NCI-H2107 (cell line): ENCODE data around the gene ARMC8.

ENCODE experiments used
- DNase-seq: peaks from one replicate; lab custom pipeline; 2025; lab: John Stamatoyannopoulos, UW

Gene ARMC8

DNA sequence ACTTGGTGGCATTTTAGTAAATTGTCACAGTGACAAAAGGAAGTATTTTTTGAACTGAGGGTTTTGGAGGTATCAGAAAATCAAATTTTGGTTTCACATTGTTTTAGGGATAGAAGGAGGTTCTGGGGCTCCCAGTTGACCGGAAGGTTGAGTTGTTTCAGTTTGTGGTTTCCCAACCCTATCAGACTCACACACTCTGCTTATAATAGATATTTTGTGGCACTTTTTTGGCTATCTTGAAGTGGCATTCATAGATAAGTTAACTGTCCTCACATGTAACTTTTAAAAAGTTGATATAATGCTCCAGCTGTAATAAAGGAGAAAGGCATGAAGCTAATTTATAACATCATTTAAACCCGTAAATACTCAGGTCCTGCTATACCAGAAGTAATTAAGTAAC lies 12.8 kb downstream of the ARMC8 start:
- no peak for DNase-seq

DNA sequence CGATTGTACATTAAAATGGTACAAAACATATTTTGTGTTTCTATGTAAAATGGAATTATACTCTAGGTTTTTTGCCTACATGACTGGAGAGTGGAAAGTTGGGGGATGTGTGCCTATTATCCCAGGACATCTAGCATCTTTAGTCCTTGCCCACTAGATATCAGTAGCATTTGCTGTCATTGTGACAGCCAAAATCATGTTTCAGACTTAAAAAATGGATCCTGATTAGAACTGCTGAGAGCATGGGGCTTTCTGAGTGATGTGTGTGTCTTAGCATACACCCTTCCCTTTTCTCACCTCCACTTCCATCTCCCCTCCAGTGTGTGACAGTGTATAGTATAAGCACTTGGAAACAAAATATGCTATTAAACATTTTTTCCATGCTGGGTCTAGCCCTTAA lies 13.3 kb downstream of the ARMC8 start:
- DNase-seq: no peak

DNA sequence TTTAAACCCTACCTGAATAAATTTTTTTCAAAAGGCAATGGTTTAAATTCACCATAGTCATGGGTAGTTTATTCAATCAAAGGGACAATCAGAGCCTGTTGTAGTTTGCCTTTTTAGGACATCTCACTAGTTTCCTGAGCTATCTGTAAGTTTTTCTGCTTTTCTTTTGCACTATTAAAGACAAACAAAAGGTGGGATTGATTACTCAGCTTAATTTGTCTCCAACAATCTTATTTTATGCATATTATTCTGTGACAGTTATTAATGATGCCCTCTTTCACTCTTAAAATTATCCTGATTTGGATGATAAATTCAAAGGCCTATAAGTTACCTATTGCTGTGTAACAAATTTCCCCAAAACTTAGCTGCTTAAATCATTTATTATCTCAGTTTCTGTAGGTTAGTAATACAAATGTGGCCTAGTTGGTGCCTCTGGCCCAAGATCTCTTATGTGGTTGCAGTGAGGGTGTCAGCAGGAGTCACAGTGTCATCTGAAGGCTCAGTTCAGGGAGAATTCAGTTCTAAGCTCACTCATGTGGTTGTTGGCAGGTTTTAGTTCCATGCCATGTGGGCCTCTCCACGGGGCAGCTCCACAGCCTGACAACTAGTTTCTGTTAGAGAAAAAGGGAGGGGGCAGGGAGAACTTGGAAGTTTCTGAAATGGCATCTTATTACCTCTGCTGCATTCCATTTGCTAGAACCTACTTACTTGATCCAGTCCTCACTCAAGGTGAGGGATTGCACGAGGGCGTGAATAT lies 16.0 kb downstream of the ARMC8 start:
- DNase-seq: no peak

DNA sequence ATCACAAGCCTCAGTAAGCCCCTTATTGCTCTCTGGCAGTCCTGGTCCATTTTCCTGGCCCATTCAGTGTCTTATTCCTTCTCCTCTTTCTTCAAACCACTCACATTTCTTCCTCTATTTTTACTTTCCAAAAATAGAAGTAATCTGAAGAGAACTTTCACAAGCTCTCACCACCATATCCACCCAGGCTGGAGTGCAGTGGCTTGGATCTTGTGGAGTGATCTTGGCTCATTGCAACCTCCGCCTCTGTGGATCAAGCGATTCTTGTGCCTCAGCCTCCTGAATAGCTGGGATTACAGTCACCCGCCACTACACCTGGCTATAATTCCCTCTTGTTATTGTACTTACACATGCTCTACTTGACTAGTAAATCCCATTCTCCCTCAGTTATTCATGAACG lies 16.8 kb downstream of the ARMC8 start:
- DNase-seq: no peak

DNA sequence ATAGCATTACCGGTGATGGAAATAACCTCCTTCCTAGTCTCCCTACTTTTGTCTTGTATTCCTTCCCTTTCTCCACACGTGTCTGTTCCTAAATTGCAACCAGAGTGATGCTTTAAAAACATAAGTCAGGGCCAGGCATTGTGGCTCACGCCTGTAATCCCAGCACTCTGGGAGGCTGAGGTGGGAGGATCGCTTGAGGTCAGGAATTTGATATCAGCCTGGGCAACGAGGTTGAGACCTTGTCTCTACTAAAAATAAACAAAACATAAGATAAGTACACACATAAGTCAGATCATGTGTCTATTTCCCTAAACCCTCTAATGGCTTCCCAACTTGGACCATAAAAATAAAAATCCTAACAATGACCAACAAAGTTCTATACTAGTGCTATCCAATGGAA lies 18.4 kb downstream of the ARMC8 start:
- no peak for DNase-seq

DNA sequence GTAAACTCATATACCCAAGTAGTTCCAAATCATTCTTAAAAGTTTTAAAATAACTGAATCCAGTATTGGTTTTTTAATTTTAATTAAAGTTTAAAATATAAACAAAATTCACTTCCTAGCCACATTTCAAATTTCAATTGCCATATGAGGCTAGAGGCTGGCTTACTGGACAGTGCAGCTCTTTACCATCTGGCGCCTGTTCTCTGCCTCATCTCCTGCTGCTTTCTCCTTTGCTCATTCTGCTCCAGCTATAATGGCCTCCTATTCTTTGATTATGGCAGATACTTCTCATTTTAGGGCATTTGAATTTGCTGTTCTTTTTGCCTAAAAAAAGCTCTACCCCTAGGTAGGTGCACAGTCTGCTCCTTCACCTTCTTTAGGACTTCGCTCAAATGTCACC lies 19.1 kb downstream of the ARMC8 start:
- DNase-seq: no peak

DNA sequence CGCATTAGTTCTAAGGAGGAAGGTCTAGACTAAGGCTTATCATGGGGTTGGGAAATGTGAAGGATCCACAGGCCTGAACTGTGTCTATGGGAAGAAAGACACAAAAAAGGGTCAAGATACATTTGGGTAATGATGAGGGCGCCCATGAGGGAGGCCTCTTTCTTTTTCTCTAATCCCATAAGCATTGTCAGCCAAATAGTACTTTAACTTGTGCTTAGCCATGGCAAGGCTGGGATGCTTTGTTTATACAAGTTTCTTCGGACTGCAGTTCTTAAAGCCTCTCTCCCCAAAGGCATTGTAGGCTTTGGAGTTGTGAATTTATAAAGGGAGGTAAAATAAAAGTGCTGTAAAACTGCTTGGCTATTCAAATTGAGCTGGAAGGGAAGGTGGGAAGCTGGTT lies 23.4 kb downstream of the ARMC8 start:
- no peak for DNase-seq

DNA sequence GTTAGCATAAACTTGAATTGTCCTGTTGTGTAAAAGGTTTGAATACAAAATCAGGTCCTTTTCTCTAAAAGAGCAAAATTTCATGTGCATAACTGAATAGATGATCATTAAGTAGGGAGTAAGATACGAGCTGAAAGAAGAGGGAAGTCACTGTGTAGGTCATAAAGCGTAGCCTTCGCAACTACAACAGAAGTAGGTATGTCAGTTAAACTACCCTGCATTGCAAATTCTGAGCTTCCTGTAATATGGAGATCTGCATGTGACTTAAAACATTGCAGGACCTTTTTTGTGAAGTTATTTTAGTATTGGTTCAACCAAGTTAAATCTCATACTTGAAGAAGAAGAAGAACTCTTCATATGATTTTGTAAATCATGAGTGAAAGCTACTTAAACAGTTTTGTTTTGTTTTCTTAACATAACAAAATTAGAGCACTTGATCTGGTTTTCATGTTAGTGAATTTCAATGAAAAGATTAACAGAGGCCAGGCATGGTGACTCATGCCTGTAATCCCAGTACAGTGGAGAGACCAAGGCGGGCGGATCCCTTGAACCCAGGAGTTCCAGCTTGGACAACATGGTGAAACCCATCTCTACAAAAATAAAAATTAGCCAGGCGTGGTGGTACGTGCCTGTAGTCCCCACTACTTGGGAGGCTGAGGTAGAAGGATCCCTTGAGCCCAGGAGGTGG lies 26.4 kb downstream of the ARMC8 start:
- DNase-seq: no peak

DNA sequence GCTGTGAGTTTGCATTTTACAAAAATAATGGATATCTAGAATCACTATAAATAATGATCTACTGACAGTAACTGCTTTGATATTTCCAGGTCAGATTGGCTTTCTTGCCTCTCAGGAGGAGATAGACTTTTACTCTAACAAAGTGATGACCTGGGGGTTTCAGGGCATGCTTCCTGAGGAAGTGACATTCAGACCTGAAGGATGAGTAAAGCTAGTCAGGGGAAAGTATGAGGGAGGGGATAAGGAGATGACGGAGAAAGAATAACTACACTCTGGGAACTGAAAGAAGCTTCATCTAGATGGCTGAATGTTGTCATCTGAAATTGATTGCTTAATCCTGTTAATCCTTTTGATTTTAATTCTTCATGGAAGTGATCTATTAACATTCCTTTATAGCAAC lies 32.2 kb downstream of the ARMC8 start:
- no peak for DNase-seq

DNA sequence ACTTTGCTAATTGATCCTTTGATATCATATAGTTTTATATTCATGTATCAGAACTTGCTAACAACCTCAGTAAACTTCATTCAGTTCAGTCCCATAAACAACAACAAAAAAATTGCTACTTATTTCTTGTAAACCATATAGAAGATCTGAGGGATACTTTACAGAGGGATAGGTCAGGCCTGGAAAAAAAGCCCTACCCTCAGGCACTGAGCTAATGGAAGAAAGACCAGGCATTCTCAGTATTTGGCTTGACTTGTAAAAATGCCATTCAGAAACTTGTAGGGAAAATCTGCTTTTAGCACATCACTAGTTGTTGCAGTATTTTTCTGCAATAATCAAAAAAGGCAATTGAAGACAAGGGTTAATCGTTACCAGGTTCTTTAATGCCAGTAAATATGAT lies 33.1 kb downstream of the ARMC8 start:
- DNase-seq: no peak

DNA sequence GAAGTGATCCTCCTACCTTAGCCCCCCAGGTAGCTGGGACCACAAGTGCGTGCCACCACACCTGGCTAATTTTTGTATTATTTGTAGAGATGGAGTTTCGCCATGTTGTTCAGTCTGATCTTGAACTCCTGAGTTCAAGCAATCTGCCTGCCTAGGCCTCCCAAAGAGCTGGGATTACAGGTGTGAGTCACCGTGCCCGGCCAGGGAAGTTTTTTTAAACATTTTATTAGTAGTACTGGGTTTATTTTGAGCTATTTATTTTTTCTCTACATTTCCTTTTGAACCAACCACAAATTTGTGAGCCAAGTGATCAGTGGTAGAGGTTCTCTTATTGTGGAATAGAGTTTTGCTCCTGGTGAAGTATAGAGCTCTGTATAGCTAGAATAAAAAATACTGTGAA lies 33.7 kb downstream of the ARMC8 start:
- no peak for DNase-seq

DNA sequence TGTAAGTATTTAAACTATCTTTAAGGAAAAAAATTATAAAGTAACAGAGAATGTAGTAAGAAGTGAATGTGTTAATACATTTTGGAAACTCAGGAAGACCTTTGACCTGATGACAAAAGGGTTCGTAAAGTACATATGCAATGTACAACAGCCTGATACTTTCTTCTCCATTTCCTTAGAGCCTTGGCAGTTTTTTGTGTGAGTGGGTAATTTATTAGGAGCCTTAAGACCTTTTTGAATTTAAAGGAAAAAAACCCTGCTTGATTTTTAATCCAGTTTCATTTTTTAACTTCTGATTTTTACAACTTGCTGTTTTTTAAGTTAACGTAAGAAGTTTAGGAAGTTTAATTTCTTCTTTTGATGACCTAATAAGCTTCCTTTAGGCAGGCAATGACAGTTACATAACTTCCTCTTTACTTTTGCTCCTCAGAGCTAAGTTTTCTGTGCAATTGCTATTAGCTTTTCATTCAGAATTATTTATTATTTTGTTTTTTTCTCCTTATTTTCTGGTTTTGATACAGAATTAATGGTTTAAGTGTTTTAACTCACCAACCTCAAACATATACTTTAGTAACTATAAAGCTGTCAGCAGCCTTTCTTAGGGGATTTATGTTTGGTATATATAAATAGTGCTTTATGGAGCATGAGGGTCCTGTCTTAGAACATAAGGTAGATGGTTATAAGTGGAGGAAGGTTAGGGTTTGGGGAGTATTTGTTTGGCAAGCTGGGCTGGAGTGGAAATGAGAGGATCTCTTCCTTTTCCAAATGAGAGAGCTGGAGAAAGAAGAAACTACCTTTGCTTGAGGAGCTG lies 35.2 kb downstream of the ARMC8 start:
- no peak for DNase-seq

DNA sequence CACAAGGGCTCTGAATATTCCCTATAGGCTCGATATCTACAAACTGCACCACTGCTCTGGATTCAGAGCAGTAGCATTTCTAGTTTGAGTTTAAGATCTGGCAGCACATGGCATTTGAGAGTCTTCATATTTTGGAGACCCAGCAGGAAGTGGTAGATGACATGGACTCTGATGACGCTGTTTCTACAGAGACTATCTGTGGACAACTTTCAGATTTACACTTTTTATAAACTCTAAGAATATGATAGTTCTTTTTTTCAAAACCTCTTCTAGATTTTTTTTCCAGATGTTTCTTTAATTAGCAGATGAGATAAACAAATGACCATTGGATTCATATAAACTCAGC lies 35.8 kb downstream of the ARMC8 start:
- no peak for DNase-seq

DNA sequence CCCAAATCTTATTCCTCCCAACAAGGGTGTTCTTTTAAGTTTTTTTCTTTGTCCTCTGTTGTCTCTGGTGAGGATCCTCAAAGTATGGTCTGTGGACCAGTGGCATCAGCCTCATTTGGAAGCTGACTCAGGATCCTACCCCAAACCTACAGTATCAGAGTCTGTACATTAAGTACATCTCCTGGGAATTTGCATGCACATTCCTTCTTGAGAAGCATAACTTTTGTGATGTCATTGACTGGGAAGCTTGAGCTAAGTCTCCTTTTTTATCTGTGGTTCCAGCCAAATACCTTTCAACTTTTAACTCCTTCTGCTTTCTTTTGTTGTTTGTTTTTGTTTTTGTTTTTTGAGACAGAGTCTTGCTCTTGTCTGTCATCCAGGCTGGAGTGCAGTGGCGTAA lies 40.5 kb downstream of the ARMC8 start:
- no peak for DNase-seq

DNA sequence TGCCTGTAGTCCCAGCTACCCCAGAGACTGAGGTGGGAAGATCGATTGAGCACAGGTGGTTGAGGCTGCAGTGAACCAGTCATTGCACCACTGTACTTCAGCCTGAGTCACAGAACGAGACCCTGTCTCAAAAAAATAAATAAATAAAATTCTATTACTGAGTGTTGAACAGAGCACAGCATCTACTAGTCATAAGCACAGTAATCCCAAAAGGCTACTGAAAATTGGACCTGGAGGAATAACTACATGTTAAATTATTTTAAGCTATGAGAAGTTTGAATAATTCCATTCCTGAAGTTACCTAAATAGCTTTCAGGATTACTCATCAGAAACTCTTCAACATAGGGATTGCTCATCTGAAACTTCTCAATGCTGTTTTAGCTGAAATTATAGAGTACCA lies 43.4 kb downstream of the ARMC8 start:
- DNase-seq: no peak

DNA sequence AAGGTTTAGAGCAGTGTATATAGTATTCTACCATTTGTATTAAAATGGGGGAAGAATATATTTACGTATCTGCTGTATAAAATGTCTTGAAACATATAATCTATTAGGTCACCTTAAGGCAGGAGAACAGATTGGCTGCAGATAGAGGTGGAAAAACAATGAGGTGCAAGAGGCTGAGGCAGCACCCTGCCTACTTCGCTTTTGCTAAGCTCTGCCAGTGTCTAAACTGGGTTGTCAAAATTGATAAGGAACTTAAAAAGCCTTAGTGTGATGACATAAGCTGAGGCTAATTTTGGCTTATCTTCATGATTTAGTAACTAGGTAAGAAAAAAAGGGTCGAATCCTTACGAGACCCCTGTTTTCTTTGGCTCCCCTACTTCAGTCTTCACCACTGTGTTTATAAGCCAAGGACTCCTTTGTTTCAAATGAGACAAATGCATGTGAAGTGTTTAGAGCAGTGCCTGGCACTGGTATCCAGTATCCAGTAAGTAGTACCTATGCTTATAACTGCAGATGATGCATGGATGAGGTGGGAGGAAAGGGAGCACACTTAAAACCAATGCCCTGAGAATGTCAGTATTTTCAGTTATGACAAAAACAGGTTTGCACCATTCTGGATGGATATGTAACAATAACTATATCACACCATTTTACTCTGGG lies 45.7 kb downstream of the ARMC8 start:
- no peak for DNase-seq

DNA sequence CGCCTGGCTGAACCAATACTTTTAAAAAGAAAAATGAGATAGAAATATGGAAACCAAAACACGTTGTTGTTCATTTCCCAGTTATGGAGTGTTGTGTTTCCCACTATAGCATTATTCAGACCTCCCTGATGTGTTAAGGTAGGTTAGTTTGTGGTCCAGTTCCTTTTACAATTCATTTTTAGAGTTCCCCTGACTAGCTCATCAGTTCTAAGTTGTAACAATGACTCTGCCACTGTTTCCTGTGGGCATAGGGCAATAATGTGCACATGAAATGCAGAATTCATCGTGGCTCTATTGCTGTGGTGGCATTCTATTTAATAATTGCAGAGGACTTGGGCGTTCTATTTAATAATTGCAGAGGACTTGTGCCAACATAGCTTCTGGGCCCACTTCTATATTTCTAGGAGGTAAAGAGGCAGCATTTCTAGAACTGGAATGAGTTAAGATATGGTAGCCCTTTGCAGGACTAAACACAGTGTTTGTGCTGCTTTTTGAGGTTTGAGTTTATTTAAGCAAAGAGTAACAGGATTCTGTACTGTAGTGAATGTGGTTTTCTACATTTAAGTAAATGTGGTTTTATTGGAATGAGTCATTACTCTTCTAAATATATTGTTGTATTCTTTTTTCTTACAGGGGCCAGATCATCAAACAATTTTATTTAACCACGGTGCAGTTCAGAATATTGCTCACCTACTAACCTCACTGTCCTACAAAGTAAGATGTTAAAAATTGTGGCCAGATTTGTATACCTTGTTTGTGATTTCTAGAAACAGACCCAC lies 47.5 kb downstream of the ARMC8 start:
- no peak for DNase-seq

DNA sequence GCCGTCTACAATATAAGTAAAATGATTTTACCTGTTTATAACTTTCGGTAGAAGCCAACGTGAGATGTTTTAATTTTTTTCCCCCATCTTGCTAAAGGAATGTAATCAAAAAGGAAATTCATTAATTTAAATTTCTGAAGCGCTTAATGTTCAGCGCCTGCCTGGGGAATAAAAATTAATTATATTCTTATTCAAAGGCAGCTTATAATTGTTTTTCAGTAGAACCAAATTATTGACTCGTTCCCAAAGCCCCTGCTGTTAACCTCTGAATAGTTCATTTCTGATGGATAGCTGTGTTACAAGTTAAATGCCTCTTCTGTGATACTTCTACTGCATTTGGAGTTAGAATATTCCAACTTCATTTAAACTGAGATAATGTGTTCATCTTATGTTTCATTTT lies 51.6 kb downstream of the ARMC8 start:
- no peak for DNase-seq

DNA sequence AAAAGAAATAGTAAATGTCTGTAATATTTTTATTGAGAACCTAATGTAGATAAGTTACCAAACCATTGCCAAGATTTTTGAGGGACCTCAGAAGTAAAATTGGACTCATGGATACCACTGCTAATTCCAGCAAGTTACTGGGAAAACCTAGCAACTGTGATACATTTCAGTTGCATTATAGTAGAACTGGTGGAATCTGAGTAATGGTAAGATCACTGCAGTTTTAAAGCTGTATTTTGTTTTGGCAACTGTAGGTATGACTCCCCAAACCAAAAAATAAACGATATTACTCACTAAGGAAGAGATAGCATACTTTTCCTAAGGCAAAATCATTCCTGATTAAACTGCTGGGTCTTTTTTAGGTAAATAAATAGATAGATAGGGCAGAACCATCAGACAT lies 54.0 kb downstream of the ARMC8 start:
- DNase-seq: no peak

DNA sequence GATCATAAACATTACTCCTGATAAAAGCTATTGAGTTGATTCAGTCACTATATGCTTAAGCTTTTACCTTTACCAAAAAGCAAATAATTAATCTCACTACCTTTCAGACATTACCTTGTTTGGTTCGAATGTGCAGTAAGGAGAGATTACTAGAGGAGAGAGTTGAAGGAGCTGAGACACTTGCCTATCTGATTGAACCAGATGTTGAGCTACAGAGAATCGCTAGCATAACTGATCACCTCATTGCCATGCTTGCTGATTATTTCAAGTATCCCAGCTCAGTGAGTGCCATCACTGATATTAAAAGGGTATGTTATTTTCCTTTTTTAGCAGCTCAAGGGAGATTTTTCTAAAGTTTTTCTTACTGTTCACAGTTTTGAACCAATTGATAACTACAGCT lies 54.6 kb downstream of the ARMC8 start:
- DNase-seq: no peak

DNA sequence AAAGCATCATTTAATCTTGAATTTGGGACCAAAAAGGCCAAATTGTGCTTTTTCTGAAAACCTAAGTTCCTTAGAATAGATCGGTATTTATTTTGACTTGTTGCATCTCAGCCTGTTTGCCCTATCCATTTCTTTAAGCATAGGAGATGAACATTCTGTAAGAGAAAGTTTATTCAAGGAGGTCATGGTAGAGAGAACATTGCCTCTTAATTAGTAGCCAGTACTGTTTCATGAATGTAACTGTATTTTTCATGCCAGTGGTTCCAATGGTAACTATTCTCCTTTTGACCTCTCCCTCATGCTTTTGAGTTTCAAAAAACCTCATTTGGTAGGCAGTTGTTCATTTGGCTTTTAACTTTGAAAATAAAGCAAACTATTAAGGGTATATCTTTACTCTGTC lies 55.4 kb downstream of the ARMC8 start:
- no peak for DNase-seq

DNA sequence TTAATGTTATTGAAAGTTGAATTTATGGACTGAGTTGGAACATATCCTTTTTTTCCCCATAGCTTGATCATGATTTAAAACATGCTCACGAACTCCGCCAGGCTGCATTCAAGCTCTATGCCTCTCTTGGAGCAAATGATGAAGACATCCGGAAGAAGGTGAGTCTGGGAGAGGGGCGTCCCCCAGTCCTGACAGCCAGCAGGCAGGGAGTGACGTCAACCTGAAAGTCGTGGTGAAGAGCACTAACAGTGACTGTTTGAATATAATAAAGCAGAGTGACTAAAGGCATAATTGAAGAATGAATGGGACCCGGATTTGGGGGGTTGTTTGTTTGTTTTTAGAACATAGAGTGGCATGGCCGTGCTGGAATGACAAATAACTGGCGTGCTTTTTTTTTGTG lies 57.9 kb downstream of the ARMC8 start:
- DNase-seq: no peak
